Activated effector memory CD4-positive, alpha-beta T cell treated with Interleukin-2 at 50 U/mL for 16 hours (primary cell): ENCODE measurements around the gene PI4KB.
A peak's percentile ranks its signal among the peaks of the same experiment; 100 is the strongest.

Source experiments
- DNase-seq: peaks from one replicate; pipeline ENCODE4 v3.0.0-alpha.2; 2020

PI4KB gene

DNA sequence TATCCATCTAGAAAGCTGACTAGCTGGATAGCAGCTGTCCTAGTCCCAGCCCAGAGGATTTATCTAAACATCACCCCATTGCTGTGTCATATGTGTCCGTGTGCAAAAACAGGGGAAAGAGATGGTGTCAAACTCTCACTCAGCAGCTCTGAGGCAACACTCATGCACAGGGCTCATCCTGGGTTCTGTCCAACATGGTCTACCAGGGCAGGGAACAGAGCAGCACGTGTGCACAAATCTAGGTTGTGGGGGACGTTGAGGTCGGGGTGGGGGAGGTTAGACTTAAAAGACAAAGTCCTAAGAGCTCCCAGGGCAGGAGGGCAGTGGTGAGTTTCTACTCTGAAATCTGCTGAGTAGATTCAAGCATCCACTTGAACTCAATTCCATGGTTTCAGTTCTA, 16.2 kb downstream of the PI4KB start:
- DNase-seq: no peak

DNA sequence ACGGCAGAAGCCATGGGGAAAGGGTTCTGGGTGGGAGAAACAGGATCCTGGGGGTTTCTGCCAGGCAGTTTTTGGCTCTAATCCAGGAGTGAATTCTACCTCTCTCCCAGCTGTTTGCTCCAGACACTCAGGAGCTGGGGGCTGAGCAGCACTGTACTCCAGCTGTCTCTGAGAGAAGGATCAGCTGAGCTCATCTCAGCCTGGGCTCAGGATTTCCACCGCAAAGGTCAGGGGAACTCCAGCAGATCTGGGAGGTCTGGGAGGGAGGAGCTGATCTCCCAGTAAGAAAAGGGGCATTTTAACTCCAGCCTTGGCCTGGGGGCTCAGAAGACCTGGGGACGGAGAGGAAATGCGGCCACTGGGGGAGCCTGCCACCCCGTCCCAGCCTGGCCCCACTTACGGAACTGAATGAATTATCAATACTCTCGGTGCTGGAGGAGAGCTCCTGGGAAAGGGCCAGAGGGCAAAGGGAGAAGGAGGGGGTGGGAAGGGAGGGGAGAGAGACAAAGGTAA, 17.3 kb downstream of the PI4KB start:
- DNase-seq: no peak

DNA sequence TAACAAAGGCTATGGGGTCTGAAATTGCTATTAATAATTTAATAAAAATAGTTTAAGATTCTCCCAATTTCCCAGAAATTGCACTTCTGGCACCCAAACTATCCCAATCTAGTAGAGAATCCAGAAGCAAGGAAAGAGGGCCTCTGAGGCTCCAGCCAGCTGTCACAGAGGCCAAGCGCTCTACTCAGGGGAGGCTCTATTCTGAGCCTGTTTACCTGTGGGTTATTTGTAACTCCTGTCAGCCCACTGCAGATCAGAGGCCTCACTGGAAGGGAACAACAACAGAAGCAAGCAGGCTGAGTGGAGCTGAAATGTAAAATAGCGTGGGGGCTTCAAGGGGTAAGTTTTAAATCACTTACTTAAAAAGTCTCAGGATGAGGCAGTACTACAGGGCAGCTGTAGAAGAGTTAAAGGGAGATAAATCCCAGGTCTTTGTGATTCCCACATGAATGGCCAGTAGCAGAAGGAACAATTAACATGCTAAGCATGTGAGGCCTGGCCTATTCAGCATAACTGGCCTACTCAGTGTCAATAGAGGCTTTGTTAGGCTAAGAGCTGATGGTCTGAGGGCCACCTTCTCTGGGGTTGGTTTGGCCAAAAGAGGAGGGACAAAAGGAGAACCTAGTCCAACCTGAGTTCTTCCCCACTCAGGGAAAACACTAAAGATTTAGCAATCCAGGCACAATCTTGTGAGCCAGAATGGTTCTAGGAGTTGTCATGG, 32.3 kb downstream of the PI4KB start:
- DNase-seq: no peak

DNA sequence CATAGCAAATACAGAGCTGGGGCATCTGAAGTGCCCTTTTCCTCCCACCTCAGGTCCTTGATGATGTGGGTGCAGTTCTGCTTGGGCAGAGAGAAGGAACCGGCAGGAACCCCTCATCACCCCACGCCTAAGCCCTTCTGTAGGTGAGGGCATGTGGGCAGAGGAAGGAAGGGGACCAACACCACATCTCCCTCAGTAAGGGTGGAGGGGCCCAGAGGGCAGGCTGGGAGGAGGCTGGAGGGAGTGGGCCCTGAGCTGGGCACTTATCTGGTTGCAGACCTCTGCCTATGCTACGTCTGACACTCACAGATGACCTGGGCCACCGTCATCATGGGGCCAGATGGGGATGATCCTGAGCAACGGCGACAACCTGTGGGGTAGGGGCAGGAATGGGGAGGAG, 34.1 kb downstream of the PI4KB start:
- DNase-seq: no peak

DNA sequence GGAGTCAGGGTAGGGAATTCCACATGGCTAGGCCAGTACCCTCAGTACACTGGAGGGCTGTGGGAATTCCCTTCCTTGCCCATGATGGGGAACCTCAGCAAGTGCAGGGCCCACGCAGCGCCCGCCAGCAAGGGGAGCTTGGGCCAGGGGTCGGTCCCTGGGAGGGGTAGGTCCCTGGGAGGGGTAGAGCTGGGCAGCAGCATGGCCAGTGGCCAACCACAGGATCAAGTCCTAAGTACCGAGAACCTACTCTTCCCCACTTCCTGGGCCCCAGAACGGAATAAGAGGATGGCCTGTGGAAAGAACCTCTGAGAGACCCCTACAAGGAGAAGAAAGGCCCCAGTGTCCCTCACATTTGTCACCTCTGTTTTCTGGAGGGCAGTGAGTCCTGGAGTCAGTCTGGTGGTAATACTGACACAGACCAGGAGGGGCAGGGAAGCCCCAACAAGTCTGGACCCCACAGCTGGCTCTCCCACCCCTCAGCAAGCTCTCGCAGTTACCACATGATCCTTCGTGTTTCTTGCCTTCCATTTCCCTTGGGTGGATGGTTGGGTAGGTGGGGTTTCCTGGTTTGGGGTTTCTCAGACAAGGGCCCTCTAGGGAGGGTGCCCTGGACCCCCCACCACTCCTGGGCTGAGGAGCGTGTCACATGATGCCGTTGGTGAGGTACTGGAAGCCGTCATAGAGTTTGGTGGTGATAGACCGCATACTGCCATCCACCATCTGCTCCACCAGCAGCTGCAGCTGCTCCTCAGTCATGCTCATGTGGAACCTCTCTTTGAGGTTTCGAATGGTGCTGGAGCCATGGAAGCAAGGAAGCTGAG, 34.8 kb downstream of the PI4KB start:
- DNase-seq: no peak

DNA sequence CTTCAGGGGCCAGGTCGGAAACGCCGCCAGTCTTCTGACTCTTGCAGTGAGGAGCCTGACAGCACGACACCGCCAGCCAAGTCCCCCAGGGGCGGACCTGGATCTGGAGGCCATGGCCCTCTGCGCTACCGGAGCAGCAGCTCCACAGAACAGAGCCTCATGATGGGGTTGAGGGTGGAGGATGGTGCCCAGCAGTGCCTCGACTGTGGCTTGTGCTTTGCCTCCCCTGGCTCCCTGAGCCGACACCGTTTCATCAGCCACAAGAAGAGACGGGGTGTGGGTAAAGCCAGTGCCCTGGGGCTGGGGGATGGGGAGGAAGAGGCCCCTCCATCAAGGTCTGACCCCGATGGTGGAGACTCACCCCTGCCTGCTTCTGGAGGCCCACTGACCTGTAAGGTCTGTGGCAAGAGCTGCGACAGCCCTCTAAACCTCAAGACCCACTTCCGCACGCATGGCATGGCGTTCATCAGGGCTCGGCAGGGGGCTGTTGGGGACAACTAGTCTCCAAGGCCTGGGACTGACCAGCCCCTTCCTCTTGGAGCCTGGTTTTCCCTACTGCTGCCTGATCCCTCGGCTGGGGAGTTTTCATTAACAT, 36.4 kb downstream of the PI4KB start:
- DNase-seq: no peak

DNA sequence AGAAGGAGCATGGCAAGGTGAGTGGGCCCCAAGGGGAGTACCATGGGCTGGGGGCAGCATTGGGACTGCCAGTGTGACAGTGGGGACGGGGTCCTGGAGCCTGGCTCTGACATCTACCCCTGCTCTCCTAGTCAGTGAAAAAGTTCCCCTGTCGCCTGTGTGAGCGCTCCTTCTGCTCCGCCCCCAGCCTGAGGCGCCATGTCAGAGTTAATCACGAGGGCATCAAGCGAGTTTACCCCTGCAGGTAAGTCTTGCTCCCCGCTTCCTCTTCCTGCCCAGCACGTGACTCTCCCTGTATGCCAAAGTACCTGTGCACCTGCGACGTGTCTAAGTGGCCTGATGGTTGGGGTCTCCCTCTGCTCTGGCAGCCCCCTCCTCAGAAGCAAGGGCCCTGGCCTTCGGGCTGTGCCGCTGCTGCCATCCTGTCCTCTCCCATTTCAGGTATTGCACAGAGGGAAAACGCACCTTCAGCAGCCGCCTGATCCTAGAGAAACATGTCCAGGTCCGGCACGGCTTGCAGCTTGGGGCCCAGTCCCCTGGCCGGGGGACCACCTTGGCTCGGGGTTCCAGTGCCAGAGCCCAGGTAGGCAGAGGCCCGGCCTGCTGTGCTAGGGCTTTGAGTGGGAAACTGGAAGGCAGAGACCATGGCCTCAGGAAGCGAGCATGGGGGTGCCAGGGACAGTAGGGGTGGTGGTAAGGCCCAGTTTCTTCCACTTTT, 37.1 kb downstream of the PI4KB start:
- no peak for DNase-seq

DNA sequence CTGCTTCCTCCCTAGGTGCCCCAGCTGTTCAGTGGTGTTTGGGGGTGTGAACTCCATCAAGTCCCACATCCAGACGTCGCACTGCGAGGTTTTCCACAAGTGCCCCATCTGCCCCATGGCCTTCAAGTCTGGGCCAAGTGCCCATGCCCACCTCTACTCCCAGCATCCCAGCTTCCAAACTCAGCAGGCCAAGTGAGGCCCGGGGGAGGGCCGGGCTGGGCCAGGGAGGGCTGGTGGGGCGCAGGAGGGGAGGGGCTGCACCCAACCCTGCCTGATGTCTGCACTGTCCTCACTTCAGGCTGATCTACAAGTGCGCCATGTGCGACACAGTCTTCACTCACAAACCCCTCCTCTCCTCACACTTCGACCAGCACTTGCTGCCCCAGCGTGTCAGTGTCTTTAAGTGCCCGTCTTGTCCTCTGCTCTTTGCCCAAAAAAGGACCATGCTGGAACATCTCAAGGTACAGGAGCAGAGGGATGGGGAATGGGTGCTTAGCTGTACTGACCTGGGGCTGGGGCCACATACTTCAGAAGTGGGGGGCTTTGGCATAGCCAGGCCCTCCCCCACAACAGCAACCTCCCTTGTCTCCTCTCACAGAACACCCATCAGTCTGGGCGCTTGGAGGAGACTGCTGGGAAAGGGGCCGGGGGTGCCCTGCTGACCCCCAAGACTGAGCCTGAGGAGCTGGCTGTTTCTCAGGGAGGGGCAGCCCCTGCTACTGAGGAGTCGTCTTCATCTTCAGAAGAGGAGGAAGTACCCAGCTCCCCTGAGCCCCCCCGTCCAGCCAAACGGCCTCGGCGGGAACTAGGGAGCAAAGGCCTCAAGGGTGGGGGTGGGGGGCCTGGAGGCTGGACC, 37.9 kb downstream of the PI4KB start:
- no peak for DNase-seq

DNA sequence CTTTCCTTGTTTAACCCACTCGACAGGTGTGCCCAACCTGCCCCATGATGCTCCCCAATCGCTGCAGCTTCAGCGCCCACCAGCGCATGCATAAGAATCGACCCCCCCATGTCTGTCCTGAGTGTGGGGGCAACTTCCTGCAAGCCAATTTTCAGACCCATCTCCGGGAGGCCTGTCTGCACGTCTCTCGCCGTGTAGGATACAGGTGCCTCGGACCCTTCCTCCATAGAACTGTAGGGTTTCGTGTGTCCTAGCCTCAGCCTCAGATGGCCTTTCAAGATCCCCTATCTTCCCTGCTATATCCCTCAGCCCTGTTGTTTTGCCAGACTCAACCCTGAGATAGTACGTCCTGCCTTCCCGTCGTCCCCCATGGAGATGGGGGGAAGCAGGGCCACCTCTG, 38.7 kb downstream of the PI4KB start:
- DNase-seq: no peak

DNA sequence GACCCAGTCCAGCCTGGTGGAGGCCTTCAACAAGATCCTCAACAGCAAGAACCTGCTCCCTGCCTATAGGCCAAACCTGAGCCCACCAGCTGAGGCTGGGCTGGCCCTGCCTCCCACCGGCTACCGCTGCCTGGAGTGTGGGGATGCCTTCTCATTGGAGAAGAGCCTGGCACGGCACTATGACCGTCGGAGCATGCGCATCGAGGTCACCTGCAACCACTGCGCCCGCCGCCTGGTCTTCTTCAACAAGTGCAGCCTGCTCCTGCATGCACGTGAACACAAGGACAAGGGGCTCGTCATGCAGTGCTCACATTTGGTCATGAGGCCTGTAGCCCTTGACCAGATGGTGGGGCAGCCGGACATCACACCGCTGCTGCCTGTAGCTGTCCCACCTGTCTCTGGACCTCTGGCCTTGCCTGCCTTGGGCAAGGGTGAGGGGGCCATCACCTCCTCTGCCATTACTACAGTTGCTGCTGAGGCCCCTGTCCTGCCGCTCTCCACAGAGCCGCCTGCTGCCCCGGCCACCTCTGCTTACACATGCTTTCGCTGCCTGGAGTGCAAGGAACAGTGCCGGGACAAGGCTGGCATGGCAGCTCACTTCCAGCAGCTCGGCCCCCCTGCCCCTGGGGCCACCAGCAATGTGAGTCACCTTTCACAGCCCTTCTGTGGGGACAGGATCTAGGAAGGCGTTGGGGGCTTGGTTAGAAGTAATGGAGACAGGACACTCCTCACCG, 39.3 kb downstream of the PI4KB start:
- no peak for DNase-seq

DNA sequence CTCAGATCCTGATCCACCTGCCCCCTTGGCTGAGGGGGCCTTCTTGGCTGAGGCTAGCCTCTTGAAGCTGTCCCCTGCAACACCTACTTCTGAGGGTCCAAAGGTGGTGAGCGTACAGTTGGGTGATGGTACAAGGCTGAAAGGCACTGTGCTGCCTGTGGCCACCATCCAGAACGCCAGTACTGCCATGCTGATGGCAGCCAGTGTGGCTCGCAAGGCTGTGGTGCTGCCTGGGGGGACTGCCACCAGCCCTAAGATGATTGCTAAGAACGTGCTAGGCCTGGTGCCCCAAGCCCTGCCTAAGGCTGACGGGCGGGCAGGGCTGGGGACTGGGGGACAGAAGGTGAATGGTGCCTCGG, 39.9 kb downstream of the PI4KB start:
- no peak for DNase-seq

DNA sequence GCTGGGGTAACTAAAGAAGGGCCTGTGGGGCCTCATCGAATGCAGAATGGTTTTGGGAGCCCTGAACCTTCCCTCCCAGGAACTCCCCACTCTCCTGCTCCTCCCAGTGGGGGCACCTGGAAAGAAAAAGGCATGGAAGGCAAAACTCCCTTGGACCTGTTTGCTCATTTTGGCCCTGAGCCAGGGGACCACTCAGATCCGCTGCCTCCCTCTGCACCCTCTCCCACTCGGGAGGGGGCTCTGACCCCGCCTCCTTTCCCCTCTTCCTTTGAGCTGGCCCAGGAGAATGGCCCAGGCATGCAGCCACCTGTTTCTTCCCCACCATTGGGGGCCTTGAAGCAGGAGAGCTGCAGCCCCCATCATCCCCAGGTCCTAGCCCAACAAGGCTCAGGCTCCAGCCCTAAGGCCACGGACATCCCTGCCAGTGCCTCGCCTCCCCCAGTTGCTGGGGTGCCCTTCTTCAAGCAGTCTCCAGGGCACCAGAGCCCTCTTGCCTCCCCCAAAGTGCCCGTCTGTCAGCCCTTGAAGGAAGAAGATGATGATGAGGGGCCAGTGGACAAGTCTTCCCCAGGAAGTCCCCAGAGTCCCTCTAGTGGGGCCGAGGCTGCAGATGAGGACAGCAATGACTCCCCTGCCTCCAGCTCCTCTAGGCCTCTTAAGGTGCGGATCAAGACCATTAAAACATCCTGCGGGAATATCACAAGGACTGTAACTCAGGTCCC, 40.4 kb downstream of the PI4KB start:
- no peak for DNase-seq

DNA sequence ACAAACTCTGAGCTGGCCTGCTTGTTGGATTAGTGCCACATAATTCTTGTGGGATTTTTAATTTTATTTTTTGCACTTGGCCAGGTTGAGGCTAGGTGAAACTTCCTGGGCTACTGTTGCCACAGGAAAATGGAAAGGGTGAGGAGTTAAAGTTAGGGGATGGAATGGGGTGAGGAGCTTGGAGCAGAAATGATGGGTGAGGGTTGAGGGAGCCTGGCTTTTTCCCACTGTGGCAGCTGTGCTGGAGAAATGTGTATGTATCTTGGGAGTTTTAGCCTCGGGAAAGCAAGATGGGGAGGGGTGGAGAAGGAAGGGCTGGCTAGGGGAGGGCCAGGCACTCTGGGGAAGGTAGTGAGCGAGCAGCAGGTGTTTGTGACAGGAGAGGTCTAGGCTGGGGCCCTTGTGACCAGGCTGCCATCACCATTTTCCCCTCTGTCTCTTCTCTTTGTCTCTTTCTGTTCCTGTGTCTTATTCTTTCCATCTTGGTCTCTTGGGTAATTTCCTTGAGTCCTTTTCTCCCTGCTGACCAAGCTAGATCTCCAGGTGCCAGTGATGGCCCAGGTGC, 43.1 kb downstream of the PI4KB start:
- DNase-seq: no peak

DNA sequence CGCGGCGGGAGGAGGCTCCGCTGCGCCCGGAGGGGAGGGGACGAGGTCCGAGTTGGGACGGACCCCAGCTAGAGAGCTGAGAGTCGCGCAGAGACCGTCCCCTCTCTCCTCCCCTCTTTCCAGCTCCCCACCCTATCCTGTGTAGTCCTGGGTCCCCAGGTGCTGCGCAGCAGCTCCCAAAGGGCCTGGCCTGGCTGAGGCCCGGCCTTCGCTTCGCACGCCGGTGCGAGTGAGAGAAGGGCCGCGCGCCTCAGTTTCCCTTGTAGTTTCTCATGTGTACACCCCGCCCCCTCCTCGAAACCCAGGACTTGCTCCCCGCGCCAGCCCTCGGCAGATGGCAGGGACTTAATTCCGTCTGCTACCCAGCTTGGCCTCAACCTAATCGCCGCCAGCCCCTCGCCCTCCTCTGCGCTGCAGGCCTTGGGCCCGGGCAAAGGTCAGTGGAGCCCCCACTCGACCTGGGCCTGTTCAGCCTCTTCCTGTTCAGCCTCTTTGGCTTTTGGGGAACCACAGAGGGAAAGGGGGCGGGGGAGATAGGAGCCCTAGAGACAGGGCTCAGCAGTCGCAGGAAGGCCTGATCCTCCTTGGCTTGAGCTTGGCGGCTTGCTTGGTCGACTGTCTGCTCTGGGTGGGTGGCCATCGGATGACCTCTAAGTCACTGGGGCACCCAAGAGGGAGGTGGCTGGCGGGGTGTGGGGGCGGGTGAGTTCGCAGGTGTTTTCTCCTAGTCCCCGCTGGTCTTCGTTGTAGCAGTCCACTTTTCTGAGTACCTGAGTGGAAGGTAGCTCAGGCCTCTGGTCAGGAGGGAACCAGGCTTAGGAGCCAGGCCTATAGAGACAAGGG, 44.1 kb downstream of the PI4KB start:
- peak; percentile 10 for DNase-seq

DNA sequence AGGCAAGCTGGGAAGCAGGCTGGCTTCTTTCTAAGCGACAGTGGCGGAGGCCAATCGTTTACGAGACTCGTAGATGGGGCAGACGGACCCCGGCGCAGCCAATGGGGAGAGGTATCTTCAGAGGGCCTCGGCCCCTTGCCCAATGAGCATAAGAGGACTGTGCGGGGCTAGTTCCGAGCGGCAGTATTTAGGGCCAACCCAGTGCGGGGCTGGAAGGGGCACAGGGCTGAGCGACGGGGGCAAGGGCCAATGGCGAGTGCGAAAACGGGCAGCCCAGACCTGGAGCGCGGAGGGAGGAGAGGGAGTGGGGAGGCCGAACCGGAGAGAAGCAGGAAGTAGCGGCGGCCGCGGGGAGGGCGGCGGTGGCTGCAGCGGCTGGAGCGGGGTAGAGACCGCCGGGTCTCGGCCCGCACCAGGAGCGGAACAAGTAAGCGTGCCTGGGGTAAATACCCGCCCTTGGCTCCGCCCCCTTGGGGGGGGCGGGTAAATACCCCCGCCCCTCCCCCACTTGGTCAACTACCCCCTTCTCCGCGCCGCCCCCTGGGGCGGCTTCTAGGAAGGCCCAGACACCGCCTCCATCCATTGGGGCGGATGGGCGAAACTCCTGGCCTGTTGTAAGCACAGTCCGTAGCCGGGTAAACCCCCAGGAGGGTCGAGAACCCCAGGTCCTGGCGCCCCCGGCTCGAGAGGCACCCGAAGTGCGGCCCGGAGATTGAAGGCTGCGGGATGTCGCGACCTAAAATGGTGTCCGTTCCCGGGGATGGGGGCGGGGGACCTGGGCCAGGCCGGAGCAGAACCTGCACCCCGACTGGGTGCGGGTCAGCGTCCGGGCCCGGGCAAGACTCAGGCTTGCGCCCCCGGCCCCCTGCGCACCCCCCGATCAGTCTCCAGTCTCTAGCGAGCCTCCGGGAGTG, 45.0 kb downstream of the PI4KB start, which contains the start of gene ZNF687:
Gene ZNF687, plus strand, starts transcription at position 331 of the 914 bp plus-strand sequence. CDS start 3,993 bp downstream, outside the sequence.
- DNase-seq: peak; percentile 98

DNA sequence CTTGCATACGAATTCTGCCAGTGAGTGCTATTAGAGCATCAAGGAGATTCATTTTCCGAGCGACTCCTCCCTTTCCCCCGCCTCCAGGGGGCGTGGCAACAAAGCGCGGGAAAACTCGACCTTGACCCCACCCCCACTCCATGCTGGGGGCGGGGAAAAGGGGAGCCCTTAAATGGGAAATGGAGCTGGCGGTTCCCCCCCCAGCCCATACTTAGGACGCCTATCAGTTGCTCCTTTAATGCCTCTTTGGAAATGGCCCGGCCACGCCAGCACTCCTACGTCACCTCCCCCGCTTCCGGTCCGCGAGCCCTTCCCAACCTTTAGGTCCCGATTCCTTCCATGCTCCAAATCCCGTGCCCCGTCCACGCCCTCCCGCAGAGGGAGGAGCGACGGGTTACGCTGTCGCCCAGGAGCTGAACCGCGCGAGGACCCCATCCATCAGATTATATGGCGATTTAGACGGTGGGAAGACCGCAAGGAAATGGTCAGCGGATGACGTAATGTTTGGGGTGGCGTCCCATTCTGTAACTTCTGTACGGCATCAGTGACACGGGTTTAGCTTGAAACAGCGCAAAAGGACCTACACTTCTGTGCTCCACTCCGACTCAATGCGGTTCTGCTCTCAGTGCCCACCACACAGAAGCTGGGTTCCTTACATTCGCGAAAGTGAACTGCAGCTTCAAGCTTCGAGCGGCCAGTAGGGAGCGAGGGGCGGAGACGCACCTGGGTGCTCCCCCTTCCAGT, 45.8 kb downstream of the PI4KB start:
- DNase-seq: peak; percentile 94

DNA sequence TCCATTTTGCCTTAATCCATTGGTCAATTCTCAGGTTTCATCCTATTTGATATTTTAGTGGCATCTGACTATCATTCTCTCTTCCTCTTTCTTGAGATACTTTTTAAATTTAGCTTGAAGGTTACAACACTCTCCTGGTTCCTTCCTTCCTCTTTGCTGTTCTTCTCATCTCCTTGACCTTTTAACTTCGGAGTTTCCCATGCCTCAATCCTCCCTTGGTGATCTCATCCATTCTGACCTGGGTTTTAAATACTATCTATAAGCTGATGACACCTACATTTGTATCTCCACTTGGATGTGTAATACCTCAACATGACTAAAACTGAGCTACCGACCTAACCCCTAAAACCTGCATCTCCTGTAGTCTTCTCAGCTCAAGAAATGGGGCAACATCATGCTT, 50.0 kb downstream of the PI4KB start:
- DNase-seq: no peak
